ENCODE data around the gene WRNIP1. TPM values are rescaled to one million over a fixed set of nuclear protein-coding genes. Genes with fewer than 3 reads are reported as not detected.

The WRNIP1 gene
- 92.6 and 103 TPM in 2 replicates for total RNA-seq (2014; rRNA removed; shearing (Covaris generic))

- peak; percentile 98 for DNase-seq (ENCODE audit: low spot score)
Observed at GRCh38 chr6:2765166-2765895, at the start of gene WRNIP1. Gene WRNIP1, plus strand, starts transcription at chr6:2765393. Its CDS starts 230 bp downstream, at chr6:2765623.

- DNase-seq (ENCODE audit: low spot score): peak; percentile 26
Observed at GRCh38 chr6:2715737-2716136, 49.5 kb upstream of the WRNIP1 start.

- DNase-seq (ENCODE audit: low spot score): peak; percentile 15
Observed at GRCh38 chr6:2716936-2717700, 48.1 kb upstream of the WRNIP1 start.

DNA sequence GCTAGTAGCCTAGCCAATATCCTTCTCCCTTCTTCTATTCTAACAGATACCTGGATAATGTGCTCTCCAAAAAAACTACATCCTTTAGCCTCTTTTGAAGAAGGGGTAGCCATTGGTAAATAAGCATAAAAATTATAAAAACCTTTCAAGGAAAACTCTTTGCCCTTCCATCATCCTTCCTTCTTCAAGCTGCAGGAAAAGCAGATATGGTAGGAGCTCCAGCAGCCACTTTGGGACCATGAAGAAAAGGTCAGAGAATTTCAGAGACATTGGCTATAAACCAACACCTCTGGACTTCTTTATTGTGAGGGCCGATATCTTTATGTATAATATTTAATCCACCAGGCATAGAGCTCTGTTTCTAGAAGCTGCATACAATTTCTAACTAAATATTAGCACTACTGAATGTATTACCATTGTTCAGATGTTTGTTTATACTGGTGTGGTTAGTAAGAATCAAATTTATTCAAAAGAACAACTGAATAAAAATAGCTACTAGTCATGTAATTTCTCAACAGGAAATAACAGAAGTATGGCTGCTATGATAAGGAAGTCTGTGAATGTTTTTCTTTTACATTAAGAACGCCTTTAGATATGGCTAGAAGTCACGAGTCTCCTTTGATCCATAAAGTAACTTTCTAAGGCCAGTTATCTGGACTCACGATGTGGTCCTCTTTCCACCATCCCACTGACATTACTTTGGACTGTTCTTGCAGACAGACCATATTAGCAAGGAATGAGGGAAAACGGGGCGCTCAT, 46.7 kb upstream of the WRNIP1 start:
- no peak for DNase-seq (ENCODE audit: low spot score)

GRCh38 chr6:2719093-2719455, 46.1 kb upstream of the WRNIP1 start:
- no peak for DNase-seq (ENCODE audit: low spot score)

DNA sequence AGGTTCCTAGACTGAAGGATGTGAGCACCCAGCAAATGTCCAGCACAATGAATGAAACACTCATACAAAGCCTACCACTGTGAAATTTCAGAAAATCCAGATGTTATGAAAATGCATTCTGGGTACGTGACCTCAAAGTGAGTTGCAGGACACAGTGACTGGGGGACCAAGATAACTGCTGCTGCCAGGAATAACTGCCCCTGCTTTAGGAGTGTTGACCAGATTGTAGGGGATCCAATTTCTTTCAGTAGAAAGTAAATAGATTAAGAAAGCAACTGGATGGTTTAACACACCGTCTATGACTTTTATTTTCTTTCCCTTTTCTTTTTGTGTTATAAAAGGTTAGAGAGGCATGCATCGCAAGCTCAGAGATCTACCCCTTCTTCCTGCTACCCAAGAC, 44.0 kb upstream of the WRNIP1 start:
- DNase-seq (ENCODE audit: low spot score): no peak

- no peak for DNase-seq (ENCODE audit: low spot score)
Observed at GRCh38 chr6:2725364-2725988, 39.7 kb upstream of the WRNIP1 start.

DNA sequence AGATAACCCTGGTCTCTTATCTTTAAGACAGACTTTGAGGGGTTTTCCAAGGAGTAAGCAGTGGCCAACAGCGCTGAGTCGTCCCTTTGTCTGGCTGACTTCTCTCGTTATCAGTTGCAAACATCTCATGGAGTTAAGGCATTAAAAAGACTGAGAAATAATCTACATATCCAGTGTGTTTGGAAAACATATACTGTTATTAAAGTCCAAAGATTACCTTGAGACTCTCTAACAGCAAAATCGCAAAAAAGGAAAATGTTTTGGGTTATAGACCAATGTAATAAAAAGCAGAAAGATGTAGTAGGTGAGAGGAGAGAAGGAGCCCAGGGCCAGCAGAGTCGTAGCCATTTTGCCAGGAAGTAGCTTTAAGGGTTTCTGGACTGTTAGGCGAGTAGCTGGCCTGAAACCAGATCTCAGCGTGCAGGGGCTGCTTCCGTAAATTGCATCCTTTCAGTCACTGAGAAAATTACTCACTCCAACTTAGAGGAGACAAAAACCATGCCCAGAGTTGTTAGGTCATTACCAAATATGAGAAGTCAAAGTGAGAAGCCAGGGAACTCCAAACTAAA, 39.1 kb upstream of the WRNIP1 start:
- no peak for DNase-seq (ENCODE audit: low spot score)

- no peak for DNase-seq (ENCODE audit: low spot score)
Observed at GRCh38 chr6:2729921-2730320, 35.3 kb upstream of the WRNIP1 start.

GRCh38 chr6:2730353-2731107, 34.7 kb upstream of the WRNIP1 start:
- DNase-seq (ENCODE audit: low spot score): no peak

DNA sequence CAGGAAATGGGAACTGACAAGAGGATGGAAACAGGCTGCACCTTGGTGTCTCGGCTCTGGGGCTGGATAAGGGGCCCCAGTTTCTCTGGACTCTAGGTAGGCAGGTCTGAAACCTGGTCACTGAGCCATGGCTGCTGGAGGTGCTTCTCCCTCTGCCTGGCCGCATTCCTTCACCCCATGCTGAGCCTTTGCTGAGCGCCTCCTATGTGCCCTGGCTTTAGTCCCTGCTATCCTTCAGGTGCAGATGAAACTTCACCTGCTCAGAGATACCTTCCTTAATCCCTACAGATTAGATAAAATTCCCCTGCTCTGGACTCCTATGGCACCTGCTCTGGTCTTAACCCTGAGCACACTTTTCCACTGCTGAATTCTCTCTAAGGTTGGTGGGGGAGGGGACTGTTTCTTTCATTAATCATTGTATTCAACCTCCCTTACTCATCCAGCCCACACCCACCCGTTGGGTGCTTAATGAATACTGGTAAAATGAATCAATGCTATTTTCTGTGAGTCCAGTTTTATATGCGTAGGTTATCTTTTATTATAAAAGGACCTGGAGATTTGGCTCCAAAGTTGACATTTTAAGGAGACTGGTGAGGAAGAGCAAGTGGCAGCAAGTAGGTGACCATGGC, 33.8 kb upstream of the WRNIP1 start:
- DNase-seq (ENCODE audit: low spot score): no peak

GRCh38 chr6:2732503-2733089, 32.6 kb upstream of the WRNIP1 start:
- no peak for DNase-seq (ENCODE audit: low spot score)

DNA sequence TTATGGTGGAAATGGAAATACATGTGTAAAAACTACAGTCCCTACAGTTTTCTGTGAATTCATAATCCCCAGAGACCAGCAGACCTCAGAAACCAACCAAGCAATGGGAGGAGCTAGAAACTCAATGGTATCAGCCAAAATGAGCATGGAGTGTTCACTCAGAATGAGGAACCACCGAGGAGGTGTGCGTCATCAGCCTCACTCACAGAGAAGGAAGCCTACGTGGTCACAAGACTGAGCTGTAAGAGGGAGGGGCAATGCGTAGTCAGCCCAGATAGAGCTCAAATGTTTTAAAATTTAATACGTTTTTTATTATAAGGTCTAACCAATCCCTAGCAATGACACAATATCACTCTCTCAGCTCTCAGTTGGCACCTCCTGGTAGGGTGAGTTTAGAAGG, 31.9 kb upstream of the WRNIP1 start:
- DNase-seq (ENCODE audit: low spot score): no peak

DNA sequence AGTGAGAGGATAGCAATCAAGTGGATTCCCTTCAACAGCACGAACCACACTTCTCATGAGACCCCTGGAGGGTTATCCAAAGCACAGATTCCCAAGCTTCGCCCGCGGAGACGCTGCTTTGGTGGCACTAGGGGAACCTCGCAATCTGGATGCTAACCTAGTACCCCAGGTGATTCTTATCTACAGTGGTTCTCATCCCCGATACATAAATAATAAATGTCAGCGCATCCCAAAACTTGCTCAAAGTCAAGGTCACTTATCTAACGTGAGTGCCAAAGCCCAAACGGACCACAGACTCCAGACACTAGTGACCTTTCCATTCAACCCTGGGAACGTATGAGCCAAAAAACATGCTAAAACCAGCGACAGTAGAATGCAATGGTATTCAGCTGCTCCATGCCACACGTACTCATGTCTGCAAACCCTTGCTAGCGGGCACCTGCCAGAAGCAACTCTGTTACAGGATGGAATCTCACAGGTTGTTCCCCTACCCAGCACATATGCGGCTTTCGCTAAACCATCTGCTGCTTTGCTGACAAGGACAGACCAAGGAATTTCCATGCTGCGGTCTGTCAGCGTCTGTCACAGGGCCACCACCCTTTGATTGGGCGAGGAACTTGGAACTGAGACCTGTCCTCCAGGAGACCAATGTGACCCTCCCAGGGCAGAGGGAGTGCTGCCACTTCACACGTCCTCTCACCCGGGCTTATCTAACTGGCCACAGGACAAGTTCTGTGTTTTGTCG, 31.3 kb upstream of the WRNIP1 start:
- DNase-seq (ENCODE audit: low spot score): no peak

GRCh38 chr6:2734488-2735166, 30.6 kb upstream of the WRNIP1 start:
- no peak for DNase-seq (ENCODE audit: low spot score)

DNA sequence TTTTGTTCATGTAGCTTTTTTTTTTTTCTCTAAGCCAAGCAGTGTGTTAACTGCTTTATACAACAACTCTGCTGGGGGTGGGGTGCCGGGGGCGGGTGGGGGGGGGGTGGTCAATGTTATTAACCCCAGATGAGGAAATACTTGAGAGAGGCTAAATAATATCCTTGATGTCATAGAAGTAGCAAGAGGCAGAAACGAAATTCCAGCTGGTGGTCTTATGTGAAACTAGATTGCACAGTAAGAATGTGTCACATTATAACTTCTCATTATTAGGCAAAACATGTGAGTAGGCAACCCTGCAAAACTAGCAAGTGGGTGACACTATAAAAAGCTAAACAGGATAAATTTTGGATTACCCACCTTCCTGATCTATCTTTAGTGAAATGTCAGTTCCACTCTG, 27.3 kb upstream of the WRNIP1 start:
- DNase-seq (ENCODE audit: low spot score): no peak

DNA sequence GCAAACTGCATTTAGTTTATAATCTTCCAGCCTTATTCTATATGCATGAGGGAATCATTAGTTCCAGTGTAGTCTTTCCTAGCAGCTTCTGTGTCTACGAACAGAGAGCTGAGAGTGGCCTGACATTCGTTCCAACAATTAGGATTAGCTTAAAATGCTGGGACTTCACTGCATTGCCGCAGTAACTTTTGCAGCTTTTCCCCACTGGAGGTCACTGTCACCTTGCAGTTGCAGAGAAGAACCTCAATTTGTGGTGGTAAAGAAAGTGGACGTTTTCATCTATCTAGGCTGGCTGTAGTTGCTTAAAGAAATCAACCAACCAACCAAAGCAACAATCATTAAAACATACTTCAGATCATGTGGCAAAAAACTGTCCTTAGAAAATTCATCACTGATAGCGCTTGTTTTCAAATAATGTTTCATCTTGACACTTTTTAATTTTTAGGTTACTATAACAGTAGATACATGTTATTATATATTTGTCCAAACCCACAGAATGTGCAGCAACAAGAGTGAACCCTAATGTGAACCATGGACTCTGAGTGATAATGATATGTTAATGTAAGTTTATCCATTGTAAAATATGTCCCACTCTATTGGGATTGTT, 26.7 kb upstream of the WRNIP1 start:
- DNase-seq (ENCODE audit: low spot score): peak; percentile 61

- peak; percentile 26 for DNase-seq (ENCODE audit: low spot score)
Observed at GRCh38 chr6:2739335-2739734, 25.9 kb upstream of the WRNIP1 start.
